DMS 273 treated with DMSO at 0.1 percent for 48 hours (cell line): ENCODE results near the gene UBE2Q1.

Source experiments
- DNase-seq: peaks from one replicate; lab custom pipeline; 2025; lab: John Stamatoyannopoulos, UW

UBE2Q1 gene

DNA sequence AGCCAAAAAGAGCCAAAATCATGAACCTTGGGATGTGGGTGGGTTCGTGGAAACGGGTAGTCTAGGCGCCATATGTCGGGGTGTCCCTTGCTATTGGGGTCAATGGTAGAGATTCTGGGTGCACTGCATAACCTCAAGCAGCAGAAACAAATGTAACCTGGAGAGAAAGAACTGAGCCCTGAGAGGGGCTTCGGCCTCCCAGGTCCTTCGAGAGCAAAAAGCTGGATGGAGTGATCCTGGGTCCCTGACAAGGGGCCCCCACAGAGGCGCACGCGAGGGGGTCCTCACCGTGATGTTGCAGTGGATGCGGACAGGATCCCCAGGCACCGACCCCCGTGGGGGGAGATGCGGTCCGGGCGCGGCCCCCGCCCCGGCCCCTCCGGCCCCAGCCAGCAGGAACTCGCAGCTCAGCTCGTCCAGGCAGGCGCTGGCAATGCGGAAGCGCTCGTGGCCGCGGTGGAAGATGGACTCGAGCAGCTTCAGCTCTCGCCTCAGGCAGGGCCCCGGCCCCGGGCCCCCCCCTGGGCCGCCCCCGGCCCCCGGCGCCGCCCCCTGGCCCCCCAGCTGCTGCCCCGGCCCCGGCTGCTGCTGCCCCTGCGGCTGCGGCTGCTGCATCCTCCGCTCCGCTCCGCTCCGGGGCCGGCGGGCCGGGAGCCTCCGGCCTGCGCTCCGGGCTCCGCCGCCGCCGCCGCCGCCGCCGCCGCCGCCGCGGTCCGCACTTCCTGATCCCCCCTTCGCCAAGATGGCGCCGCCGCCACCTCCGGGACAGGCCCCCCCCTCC is at the start of gene UBE2Q1:
UBE2Q1 (minus strand) TSS at position 724 of the 781 bp plus-strand sequence; CDS start at position 615, 109 bp downstream.
- DNase-seq, result no peak

DNA sequence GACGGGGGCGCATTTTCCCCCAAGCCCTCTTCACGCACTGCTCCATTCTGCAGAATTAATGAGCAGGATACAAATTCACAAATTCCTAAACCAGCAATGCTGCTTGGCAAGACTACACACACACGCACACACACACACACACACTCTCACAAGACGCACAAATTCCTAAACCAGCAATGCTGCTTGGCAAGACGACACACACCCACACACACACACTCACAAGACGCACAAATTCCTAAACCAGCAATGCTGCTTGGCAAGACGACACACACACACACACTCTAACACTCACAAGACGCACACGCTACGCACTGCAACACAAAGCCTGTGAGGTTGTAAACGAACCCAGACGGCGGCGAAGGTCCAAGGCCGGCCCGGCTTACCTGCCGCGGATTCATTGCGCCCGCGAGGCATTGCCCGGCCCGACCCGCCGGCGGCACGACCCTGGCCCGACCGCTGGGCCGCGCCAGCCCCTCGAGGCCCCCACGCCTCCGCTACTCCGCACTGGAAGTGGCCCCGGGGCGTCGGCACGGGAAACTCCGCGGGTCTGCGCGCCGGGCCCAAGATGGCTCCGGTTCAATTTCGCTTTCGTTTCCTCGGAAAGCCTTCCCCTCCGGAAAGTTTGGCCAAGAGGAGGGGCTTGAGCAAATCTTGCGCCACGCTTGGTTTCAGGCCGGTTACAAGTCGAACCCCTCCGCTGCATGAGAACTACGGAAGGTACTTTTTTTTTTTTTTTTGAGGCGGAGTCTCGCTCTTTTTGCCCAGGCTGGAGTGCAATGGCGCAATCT is 49.3 kb upstream of the UBE2Q1 start, which contains the start of gene ADAR:
ADAR (minus strand) TSS at position 578 of the 788 bp plus-strand sequence; CDS start at position 398, 180 bp downstream.
- peak; percentile 76 for DNase-seq

DNA sequence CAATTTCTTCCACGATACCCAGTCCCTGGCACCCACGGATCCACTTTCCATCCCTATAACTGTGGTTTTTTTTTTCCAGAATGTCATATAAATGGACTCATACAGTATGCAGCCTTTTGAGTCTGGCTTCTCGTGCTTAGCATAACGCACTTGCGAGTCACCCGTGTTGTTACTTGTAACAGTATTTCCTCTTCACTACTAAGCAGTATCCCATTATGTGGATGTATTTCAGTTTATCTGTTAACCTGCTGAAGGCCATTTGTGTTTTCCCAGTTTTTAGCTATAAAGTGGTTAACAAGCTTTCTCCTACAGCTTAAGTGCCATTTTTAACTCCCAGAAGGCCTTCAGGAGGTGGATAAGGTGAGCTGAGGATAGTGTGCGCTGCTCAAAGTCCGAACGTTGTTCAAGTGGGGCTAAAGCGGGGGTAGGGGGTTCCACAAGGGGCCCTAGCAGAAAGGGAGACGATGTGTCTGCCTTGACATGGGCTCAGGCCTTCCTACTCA is 48.7 kb upstream of the UBE2Q1 start:
- DNase-seq, result no peak

DNA sequence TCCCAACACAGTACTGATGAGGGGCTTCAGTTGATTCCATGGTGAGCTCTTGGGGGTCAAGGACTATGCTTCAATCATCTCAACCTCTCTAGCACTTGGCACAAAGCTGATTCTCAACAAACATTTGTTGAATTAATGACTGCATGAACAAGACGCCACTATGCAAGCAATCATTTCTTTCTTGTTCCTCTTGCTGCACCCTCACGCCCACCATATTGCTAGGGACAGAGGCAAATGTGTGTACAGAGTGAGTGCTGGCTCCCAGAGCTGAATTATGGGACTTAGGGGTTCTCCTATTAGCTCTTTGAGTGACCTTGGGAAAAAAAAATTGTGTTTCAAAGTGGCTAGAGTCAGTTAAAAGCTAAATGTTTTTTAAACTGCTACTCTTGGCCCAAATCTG is 47.1 kb upstream of the UBE2Q1 start:
- DNase-seq, result no peak

DNA sequence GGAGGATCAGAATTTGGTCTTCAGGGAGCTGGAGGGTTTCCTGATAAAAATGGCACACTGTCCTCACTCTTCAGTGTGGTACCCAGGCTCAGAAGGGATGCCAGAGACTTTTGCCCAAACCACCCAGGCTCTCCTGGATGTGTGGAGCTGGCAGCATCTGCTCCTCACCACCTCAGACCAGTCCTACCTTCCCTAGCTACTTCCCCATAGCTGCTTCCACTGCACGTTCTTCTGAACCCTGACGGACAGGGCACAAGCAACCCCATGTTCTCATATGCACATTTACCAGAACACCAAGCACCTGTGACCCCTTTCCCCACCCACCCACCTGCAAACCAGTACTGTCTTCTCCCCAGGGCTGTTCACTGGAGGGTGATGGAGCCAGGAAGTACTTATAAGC is 44.9 kb upstream of the UBE2Q1 start:
- DNase-seq, result no peak

DNA sequence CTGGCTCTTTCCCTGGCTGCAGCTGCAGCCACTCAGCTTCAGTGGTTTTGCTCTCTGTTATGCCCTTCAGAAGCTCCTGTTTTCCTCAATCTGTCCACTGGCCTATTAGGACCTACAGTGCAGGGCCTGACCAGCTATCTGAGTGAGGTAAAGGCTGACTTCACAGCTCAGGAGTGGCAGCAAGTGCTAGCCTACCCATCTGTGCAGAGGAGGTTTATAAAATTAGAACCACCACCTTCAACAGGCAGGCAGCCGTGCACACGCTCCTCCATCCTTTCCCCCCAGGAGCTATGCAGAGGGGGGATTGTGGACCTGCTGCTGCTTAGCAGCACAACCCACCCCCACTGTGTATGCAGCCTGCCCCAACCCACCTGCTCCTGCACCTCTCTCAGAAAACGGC is 41.2 kb upstream of the UBE2Q1 start:
- no peak for DNase-seq

DNA sequence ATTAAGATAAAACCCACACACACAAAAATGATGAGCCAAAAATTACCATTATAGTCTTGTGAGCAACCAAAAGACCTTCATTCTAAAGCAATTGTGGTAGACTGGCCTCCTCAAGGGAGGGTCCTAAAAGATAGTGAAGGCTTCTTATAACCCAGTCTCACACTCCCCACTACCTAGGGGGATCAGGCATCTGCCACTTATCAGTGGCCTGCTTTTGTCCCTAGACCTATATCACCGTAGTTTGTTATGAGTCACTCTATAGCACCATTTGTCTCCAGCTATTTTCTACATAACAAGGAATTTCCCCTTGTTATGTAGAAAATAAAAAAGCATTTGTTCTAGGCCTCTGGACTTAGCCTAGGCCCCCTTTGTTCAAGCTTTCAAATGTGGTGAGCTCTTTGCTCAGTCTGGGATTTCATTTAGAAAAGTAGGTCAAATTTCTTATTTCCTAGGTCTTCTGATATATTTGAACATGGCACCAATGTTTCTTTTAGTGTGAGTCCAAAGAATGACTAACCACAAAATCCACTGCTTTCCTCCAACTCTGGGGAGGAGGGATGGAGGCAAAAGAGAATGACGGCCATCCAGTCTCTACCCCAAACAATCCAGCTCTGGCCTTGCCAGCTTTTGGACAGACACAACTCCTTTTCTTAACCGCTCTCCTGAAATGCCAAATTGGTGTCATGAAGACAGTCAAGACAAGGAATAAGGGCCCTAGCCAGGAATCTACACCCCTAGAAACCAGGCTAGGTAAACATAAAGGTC is 40.6 kb upstream of the UBE2Q1 start:
- DNase-seq, result no peak

DNA sequence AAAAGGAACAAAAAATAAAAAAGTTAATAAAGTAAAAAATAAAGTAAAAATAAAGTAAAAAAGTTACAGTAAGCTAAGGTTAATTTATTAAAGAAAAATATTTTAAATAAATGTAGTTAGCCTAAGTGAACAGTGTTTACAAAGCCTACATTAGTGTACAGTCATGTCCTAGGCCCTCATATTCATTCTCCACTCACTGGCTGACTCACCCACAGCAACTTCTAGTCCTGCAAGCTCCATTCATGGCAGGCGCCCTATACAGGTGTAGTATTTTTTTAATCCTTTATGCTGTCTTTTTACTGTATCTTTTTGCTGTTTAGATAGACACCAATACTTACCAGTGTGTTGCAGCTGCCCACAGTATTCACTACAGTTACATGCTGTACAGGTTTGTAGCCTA is 37.2 kb upstream of the UBE2Q1 start:
- DNase-seq, result no peak

DNA sequence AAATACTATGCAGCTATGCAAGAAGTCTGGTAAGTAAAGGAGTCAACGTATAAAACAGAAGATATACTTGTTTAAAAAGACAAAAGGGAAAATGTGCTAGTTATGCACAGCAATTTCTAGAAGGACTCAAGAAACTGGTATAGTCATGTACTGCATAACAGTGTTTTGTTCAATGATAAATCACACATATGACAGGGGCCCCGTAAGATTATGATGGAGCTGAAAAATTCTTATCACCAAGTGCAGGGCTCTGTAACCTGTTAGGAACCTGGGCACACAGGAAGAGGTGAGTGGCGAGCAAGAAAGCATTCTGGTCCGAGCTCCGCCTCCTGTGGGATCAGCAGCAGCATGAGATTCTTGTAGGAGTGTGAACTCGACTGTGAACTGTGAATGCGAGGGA is 36.3 kb upstream of the UBE2Q1 start:
- no peak for DNase-seq

DNA sequence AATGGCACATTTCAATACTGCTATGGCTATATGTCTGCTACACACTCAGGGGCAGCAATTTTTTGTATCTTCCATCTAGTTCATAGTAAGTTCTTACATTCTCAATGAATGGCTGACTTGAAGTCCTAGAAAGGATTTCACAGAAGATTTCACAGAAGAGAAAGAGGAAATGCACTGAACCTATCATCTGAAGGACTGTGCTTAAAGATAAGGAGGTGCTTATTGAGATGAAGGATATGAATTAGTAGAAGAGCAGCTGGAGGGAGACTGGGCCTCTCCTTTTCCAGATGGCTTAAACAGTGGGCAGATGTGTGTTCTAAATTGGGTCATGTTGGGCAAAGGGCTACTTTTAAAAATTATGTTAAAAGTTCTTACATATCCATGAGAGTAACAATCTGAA is 34.9 kb upstream of the UBE2Q1 start:
- DNase-seq, result no peak

DNA sequence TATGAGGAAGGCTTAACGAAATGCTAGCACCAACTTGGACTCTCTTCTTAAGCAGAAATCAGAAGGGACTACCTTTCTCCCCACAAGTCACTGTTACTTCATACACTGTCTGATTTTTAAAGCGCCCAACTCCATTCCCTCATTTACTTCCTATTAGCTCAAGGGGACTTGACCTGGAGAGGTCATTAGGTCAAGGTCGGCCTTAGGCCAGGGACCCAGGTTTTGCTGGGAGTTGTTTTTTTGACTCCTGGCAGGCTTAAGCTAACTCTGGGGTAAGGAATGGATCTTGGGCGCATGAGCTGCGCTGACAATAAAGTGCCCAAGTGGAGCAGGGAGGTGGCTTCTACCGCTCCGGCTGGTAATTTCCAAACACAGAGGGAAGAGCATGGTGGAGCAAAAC is 32.7 kb upstream of the UBE2Q1 start:
- DNase-seq, result no peak

DNA sequence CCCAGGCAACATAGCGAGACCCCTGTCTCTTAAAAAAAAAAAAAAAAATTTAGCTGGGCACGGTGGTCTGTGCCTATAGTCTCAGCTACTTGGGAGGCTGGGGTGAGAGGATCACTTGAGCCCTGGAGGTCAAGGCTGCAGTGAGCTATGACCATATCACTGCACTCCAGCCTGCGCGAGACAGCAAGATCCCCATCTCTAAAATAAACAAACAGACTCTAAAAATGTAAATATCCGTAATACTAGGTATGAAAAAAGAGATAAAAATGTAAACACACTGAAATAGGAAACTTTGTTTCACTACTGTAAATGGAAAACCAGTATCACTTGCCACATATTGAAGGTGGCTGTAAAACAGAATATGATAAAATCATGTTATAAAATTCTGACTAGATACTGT is 32.3 kb upstream of the UBE2Q1 start:
- no peak for DNase-seq

DNA sequence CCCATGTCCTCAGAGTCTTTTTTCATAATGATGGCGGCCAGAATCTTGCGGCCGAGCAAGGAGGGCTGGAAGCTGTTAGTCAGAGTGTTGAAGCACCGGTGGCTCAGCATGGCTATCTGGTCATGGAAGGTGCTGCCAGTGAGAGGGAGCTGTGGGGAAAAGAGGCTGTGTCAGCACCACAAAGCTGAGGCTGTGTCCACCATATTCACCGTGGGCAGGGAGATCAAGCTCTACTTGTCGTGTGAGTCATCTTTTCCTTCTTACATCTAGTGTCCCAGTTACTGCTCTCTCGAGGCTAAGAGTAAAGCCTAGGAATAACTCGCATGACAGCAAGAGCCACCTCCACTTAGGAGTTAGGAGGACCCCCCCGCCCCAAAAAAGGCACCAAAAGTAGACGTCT is 31.3 kb upstream of the UBE2Q1 start:
- no peak for DNase-seq

DNA sequence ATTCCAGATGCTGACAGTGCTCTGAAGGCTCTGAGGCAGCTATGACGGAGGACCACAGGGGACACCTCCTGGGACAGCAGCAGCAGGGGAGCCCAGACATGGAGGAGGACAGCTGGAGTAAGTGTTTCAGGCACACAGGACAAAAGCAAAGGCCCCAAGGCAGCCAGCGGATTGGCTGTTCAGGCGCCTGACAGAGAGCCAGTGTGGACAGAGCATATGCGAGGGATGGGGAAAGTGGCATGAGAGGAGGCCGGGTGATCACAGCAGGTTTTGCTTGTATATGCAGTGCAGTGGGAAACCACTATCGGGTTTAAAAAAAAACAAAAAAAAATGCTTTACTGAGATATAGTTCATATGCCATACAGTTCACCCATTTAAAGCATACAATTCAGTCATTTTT is 28.2 kb upstream of the UBE2Q1 start:
- no peak for DNase-seq

DNA sequence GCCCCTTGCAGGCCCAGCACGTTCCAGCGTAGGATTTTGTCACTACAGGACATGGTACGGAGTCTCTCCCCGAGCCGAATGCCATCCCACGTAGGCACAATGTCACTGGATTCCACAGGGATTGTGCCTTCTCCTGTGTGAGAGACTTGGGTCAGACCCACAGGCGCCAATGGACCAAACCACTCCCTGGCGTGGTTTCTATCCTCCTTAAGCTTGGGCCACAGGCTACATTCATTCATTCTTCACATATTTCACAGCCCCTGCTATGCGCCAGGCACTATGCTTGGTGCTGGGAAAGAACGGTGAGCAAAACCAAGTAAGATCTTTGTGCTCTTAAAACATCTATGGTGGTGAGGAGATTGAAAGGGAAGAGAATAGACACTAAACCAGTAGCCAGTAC is 27.8 kb upstream of the UBE2Q1 start:
- no peak for DNase-seq

DNA sequence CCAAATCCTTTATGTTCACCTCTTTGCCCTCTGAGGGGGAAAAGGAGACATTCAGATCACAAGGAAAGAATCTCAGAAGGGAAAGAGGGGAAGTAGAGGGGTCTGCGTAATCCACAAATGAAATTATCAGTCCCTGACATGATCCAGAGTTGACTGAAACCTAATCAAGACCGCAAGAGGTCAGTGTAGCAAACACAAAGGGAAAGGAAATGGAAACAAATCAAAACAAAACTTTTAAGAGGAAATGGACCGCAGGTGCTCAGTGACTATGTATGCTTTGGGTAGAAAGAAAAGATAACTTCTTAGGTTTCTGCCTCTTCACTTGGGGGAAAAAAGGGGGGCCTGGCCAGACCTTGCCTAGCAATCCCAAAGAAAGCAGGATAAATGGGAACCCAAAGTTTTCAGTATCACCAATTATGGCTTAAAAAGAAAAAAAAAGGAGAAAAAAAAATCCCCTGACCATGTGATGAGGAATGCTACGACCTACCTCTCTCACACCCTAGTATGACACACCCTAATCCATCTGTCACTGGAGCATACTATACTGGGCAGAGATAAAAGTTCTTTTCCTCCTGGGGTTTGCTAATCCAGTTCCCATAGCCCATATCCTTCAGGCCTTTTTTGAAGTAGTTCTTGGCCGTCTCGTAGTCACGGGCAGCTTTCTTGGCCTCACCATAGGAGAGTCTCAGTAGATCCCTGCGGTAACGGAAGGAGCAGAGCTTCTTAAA is 26.0 kb upstream of the UBE2Q1 start:
- no peak for DNase-seq

DNA sequence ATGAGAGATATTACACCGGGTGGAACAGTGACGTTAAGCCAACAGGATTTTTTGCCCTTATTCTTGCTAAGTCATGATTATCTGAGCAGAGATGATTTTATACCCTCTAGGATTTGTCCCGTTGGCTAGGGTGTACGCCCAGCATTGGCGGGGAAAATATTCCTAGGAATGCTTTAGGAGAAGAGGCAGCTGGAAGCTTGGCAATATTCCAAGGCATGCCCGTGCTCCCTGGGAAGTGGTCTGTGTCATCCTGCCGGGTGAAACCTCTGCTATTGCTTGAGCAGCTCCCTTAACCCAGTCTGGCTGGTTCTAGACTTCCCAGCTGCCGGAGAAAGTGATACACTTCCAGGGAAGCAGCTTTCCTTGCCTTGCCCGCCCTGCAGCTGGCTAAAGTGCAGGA is 25.3 kb upstream of the UBE2Q1 start:
- no peak for DNase-seq

DNA sequence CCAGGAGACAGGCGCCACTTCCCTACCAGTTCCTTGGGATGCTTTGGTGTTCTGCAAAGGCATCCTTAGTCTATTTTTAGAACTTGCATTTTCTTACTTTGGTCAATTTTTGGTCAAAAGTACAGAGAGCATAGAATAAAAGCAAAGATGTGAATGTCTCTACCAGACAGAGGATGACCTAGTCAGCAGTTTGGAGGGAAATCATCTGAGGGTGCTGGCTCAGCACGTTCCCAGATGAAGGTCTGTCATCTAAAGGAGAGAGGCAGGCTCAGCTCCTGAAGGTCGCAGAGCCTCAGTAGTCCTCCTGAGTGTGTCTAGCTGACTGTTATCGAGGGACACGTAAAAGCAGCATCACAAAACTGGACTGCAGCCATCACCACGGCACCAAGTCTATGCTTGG is 24.4 kb upstream of the UBE2Q1 start:
- no peak for DNase-seq

DNA sequence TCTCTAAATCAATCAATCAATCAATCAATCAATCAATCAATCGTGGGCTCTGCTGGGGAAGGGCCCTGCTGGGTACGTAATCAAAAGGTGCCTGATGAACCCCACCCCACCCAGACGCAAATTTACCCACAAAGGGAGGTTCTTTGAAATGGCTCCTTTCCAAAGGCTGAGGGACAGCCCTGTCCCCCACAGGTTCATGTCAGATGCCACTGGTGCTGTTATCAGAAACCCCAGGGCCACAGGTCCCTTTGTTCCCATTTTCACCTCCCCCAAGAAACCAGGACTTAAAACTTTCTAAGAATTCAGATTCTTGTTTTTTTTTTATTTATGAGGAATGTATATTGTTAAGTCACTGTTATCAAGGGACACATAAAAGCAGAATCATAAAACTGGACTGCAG is 23.3 kb upstream of the UBE2Q1 start:
- no peak for DNase-seq

DNA sequence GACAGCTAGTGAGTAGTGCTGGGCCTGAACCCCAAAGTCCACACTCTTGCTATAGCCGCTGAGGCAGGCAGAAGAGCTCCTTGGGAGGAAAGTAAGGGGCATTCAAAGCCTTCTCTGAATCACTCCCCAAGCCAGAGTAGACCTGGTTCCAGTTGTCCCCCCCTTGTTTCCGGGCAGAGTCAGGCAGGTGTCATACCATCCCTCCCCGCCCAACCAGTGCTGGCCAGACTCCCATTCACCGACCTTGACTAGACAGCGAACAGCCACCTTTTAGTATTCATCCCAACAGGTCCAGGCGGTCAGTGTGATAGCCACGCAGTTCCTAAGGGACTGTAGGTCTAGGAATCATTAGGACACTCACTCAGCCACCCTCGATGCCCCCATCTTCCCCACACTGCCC is 20.9 kb upstream of the UBE2Q1 start:
- DNase-seq, result no peak

DNA sequence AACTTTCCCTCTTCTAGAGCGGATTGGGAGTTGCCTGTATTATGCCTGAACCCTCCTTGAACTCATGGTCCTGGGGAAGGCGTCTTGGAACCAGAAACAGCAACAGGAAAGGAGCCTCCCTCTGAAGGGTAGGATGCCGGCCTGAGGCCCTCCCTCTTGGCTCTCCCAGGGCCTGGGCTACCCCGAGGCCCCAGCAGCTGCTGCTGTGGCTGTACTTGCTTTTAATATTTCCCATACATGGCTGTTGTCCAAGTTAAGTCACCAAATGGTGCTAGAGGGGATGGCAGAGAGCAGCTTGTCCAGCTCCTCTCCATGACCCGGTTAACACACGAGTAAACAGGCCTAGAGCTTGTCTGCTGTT is 19.6 kb upstream of the UBE2Q1 start:
- peak; percentile 40 for DNase-seq
